Fibroblast of lung (primary cell): ENCODE results near the gene CHAMP1. TPM values are rescaled to one million over a fixed set of nuclear protein-coding genes. Genes with fewer than 3 reads are reported as not detected.
"Not testable (repeated sequence)": the region's sequence is repeated elsewhere in the genome, so short reads cannot be mapped to it uniquely, and the experiment has no call there.

Source experiments
- DNase-seq, 2 donors: peaks; one replicate each; pipeline versions ENCODE4 v3.0.0 to v3.0.0-alpha.2; 2010; ENCODE audit warnings: low read depth in 2 of 2
- H2AFZ ChIP-seq: 2 replicates; pipeline ENCODE4 v1.5.1; 2012; ENCODE audit warnings: low read length, control low read depth, inconsistent platforms
- H3K27ac ChIP-seq: 2 replicates; pipeline ENCODE4 v1.5.1; 2011; ENCODE audit warnings: low read length, control low read depth; ENCODE audit not compliant: insufficient read depth
- H3K27me3 ChIP-seq: 2 replicates; pipeline ENCODE4 v1.5.1; 2011; ENCODE audit warnings: mild to moderate bottlenecking, low read length; ENCODE audit not compliant: control insufficient read depth, insufficient read depth
- H3K36me3 ChIP-seq: 2 replicates; pipeline ENCODE4 v1.5.1; 2011; ENCODE audit warnings: low read length; ENCODE audit not compliant: control insufficient read depth, insufficient read depth
- H3K4me1 ChIP-seq: 2 replicates; pipeline ENCODE4 v1.5.1; 2011; ENCODE audit warnings: low read length; ENCODE audit not compliant: control insufficient read depth, insufficient read depth; ENCODE audit errors: extremely low read depth
- H3K4me2 ChIP-seq: 2 replicates; pipeline ENCODE4 v1.5.1; 2011; ENCODE audit warnings: low read length, control low read depth; ENCODE audit not compliant: insufficient read depth; ENCODE audit errors: extremely low read depth
- H3K4me3 ChIP-seq, 4 experiments: fragments of 200-600 bp in 1 of 4; sonication (generic) in 1 of 4; replicated peaks in 1 of 4; 2 replicates each; pipeline ENCODE4 v1.5.1; 2011 to 2016; ENCODE audit warnings: low read length in 4 of 4, low read depth in 3 of 4, mild to moderate bottlenecking in 3 of 4, control low read depth in 2 of 4, inconsistent platforms in 1 of 4, mixed read lengths in 1 of 4; ENCODE audit not compliant: insufficient read depth in 1 of 4; ENCODE audit errors: control extremely low read depth in 1 of 4
- H3K79me2 ChIP-seq: 2 replicates; pipeline ENCODE4 v1.5.1; 2012; ENCODE audit warnings: mild to moderate bottlenecking, low read length, inconsistent platforms; ENCODE audit not compliant: control insufficient read depth, insufficient read depth
- H3K9ac ChIP-seq: 2 replicates; pipeline ENCODE4 v1.5.1; 2011; ENCODE audit warnings: mild to moderate bottlenecking, low read length, control low read depth; ENCODE audit not compliant: insufficient read depth
- H3K9me3 ChIP-seq: 2 replicates; pipeline ENCODE4 v1.5.1; 2012; ENCODE audit warnings: low read depth, low read length; ENCODE audit not compliant: control insufficient read depth, insufficient read depth
- H4K20me1 ChIP-seq: 2 replicates; pipeline ENCODE4 v1.5.1; 2011; ENCODE audit warnings: low read length; ENCODE audit not compliant: control insufficient read depth, insufficient read depth; ENCODE audit errors: extremely low read depth
- EZH2 ChIP-seq: IDR thresholded peaks from 2 replicates; pipeline ENCODE4 v1.5.1; 2012; ENCODE audit warnings: low read length, control low read depth, mild to moderate bottlenecking; ENCODE audit errors: missing control alignments
- polyA plus RNA-seq, 2 donors: library from polyadenylated mRNA; depleted of rRNA in 1 of 2; stranded (reverse) in 1 of 2; unstranded in 1 of 2; fragments of >200 nt; gene quantifications; 2 replicates each; pipeline ENCODE4 v1.2.1, GENCODE V29; 2011 to 2012; ENCODE audit warnings: missing spikeins in 1 of 2
- total RNA-seq: library from RNA; depleted of rRNA; stranded (reverse); fragments of >200 nt; gene quantifications from 2 replicates; pipeline ENCODE4 v1.2.1, GENCODE V29; 2014
- TF ChIP-seq, protein P1 (sequence below), 2 donors: IDR thresholded peaks in 1 of 2; conservative IDR thresholded peaks in 1 of 2; 1 replicate in 1 of 2; 2 replicates in 1 of 2; pipeline ENCODE4 v1.5.1; 2011 to 2012; ENCODE audit warnings: low read length in 2 of 2, control low read depth in 1 of 2, inconsistent platforms in 1 of 2, low read depth in 1 of 2, mild to moderate bottlenecking in 1 of 2

Gene CHAMP1
- total and polyA plus RNA-seq, 2 donors (not counting 1 experiment from before 2014, with no cell fraction given) = 14.5 to 35.2 TPM

DNA sequence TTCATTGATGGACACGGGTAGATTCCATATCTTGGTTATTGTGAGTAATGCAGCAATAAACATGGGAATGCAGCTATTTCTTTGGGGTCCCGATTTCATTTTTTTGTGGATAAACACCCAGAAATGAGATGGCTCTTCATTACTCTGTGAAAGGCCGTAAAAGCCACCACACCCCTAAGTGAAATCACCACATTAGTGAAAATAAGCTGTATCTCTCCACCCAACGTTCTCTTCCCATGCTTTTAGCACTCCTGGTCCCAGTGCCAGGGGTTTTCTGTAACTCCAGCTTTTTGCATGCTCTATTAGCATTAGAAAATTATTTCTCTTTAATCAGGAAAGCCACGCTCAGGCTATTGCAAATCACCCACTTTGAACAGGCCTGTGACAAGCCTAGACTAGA, 15.8 kb downstream of the CHAMP1 start:
- H3K27ac ChIP-seq = no peak overlapping the region
- no peaks in the 10 kb centered on the region for H3K9me3 ChIP-seq
- no peaks in the 10 kb centered on the region for H3K27me3 ChIP-seq
- peaks cover 2% of the 10 kb centered on the region for H3K36me3 ChIP-seq
- H3K4me2 ChIP-seq = no peak overlapping the region
- DNase-seq = no peak
- no peaks in the 10 kb centered on the region for H3K4me1 ChIP-seq
- H4K20me1 ChIP-seq = no peaks in the 10 kb centered on the region
- H3K79me2 ChIP-seq = peaks cover 3% of the 10 kb centered on the region
- no peak overlapping the region for H3K4me3 ChIP-seq
- TF ChIP-seq EZH2 = no peak
- TF ChIP-seq, protein P1, sequence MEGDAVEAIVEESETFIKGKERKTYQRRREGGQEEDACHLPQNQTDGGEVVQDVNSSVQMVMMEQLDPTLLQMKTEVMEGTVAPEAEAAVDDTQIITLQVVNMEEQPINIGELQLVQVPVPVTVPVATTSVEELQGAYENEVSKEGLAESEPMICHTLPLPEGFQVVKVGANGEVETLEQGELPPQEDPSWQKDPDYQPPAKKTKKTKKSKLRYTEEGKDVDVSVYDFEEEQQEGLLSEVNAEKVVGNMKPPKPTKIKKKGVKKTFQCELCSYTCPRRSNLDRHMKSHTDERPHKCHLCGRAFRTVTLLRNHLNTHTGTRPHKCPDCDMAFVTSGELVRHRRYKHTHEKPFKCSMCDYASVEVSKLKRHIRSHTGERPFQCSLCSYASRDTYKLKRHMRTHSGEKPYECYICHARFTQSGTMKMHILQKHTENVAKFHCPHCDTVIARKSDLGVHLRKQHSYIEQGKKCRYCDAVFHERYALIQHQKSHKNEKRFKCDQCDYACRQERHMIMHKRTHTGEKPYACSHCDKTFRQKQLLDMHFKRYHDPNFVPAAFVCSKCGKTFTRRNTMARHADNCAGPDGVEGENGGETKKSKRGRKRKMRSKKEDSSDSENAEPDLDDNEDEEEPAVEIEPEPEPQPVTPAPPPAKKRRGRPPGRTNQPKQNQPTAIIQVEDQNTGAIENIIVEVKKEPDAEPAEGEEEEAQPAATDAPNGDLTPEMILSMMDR (conservative IDR thresholded peaks at IDR 0.05 in 1 of 2, IDR thresholded peaks at IDR 0.05 in 1 of 2; ENCODE audit: low read depth in 1 of 2, low read length in 2 of 2) = no peak
- no peak overlapping the region for H2AFZ ChIP-seq
- no peak overlapping the region for H3K9ac ChIP-seq

DNA sequence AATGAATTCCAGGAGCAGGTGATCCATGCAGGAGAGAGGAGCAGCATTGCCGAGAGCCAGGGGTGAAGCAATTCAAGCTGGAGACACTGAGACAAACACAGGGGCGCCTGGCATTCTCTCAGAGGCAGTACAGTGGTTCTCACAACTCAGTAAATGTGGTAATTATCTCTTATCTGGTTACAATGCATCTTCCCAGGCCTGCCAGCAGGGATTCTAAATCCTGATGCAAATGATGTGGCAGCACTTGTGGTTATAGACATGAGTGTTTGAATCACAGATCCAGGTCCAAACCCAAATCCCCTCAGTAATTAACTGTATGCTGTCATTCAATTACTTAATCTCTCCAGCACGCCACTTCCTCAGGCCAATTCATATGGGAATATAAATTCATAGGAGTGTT, 19.6 kb downstream of the CHAMP1 start:
- H3K4me2 ChIP-seq, H3K36me3 ChIP-seq, H2AFZ ChIP-seq, H3K27ac ChIP-seq, H3K79me2 ChIP-seq, H3K4me1 ChIP-seq, DNase-seq, H3K4me3 ChIP-seq, H4K20me1 ChIP-seq, H3K27me3 ChIP-seq, H3K9me3 ChIP-seq, H3K9ac ChIP-seq: not testable (repeated sequence)

DNA sequence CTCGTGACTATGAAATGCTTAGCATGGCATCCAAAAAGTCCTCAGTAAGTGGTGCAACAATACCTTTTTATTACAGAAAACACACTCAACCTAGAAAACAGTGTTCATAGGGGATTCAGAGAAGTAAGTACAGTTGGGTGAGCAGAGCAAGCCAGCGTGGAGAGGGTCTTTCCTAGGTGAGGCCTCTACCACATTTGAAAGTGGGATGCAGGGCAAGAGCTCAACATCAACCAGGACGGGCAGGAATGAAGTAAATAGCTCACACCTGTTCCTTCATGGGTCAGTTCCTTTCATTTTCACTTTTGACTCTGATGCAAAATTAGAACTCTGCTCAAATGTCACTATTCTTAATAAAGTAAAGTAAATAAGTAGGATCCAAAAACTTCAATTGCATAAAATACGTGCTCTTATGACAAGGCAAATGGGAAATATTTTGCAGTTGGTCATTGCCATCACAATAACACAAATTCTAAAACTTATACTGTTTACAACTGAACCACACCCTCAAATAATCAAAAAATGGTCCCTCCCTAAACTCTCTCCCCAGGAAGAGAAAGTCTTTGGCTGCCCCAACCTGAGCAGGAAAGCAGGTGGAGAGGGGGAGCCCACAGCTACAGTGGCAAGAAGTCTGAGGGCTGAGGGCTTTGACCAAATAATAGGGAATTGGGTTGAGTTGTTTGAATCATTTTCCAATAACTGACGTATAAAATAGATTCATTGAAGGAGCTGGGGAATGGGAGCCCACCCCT, 20.2 kb downstream of the CHAMP1 start:
- no peaks in the 10 kb centered on the region for H3K4me1 ChIP-seq
- H3K9ac ChIP-seq = no peak overlapping the region
- no peak overlapping the region for H2AFZ ChIP-seq
- no peak overlapping the region for H3K4me2 ChIP-seq
- no peaks in the 10 kb centered on the region for H4K20me1 ChIP-seq
- H3K9me3 ChIP-seq = no peaks in the 10 kb centered on the region
- H3K79me2 ChIP-seq = no peaks in the 10 kb centered on the region
- no peak for TF ChIP-seq EZH2
- TF ChIP-seq, protein P1 (conservative IDR thresholded peaks at IDR 0.05 in 1 of 2, IDR thresholded peaks at IDR 0.05 in 1 of 2; ENCODE audit: low read depth in 1 of 2, low read length in 2 of 2) = no peak
- H3K4me3 ChIP-seq = no peak overlapping the region
- H3K36me3 ChIP-seq = no peaks in the 10 kb centered on the region
- DNase-seq = no peak
- no peak overlapping the region for H3K27ac ChIP-seq
- no peaks in the 10 kb centered on the region for H3K27me3 ChIP-seq

DNA sequence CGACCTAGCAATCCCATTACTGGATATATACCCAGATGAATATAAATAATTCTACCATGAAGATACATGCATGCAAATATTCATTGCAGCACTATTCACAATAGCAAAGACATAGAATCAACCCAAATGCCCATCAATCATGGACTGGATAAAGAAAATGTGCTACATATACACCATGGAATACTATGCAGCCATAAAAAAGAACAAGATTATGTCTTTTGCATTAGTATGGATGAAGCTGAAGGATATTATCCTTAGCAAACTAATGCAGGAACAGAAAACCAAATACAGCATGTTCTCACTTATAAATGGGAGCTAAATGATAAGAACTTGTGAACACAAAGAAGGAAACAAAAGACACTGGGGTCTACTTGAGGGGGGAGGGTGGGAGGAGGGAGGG, 22.2 kb downstream of the CHAMP1 start:
- H3K27me3 ChIP-seq, DNase-seq, H3K27ac ChIP-seq, H3K36me3 ChIP-seq, H4K20me1 ChIP-seq, H3K4me3 ChIP-seq, H3K79me2 ChIP-seq, H3K4me1 ChIP-seq, H2AFZ ChIP-seq, H3K9ac ChIP-seq, H3K4me2 ChIP-seq, H3K9me3 ChIP-seq: not testable (repeated sequence)
